Stimulated activated CD8-positive, alpha-beta memory T cell treated with anti-CD3 and anti-CD28 coated beads, Interleukin-15, amount 100 ng/mL, for 24 hours (primary cell): Measurements from ENCODE around the gene TRMT5.

Experiments used
- DNase-seq: peaks from one replicate; pipeline ENCODE4 v3.0.0-alpha.2; 2020; ENCODE audit warnings: low read depth

TRMT5 gene

DNA sequence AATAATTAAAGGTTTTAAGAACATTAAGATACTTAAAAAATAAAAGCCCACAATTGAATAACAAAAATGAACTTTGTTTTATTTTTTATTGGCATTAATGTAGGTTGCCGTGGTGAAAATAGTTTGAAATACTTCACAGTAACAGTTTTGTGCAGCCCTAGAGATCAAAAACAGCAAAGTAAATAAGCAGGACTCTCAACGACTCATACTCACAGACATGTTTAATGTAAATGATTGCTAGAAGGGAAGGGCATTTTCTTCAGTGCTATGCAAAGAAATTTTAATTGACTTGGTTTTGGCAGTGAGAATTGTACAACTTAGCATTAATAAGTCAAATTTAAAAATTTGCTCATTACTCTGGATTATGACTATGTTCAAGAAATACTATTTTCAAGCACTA lies 16.0 kb downstream of the TRMT5 start:
- no peak for DNase-seq

DNA sequence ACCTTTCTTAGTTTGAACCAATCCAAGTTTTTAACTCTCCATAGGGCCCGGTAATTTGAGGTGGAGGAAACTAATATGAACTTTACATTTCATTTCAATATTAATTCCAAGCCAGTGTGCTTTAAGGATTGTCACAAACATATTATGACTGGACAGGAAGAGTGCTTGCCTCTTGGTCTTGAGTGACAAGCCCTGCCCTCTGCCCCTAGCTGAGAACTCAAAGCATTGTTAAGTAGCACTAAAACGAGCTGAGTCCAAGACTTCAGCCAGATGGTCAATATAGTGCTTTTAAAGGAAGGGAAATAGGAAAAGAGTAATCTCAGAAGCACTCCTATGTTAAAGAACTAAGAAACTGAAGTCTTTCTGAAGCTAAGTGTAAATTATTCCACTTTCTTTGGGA lies 17.1 kb downstream of the TRMT5 start:
- DNase-seq, result no peak

DNA sequence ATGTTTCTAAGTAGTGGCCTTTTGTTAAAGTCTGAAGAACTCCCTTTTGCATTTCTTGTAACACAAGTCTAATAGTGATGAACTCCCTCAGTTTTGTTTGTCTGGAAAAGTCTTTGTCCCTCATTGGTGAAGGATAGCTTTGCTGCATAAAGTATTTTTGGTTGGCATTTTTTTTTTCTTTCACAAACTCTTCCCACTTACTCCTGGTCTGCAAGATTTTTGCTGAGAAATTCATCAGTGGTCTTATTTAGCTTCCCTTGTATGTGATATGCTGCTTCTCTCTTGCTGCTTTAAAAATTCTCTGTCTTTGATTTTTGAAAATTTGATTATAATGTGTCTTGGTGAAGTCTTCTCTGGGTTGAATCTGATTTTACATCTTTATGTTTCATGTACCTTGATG lies 22.7 kb downstream of the TRMT5 start:
- no peak for DNase-seq

DNA sequence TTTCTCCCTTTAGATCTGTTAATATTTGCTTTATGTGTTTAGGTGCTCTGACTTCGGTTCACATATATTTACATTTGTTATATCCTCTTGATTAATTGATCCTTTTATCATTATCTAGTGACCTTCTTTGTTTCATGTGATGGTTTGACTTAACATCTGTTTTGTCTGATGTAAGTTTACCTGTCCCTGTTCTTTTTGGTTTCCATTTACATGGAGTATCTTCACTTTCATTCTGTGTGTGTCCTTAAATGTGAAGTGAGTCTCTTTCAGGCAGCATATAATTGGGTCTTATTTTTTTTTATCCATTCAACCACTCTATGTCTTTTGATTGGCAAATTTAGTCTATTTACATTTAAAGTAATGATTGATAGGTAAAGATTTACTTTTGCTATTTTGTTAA lies 24.2 kb downstream of the TRMT5 start:
- no peak for DNase-seq

DNA sequence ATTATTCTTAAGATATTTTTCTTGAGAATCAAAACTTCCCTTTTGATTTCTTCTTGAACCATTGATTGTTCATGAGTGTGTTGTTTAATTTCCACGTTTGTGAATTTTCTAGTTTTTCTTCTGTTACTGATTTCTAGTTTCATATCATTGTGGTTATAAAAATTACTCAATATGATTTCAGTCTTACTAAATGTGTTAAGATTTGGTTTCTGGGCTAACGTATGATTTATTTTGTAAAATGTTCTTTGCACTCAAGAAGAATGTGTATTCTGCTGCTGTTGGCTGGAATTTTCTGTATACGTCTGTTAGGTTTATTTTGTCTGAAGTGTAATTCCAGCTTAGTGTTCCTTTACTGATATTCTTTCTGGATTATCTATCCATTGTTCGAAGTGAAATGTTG lies 24.7 kb downstream of the TRMT5 start:
- DNase-seq, result no peak

DNA sequence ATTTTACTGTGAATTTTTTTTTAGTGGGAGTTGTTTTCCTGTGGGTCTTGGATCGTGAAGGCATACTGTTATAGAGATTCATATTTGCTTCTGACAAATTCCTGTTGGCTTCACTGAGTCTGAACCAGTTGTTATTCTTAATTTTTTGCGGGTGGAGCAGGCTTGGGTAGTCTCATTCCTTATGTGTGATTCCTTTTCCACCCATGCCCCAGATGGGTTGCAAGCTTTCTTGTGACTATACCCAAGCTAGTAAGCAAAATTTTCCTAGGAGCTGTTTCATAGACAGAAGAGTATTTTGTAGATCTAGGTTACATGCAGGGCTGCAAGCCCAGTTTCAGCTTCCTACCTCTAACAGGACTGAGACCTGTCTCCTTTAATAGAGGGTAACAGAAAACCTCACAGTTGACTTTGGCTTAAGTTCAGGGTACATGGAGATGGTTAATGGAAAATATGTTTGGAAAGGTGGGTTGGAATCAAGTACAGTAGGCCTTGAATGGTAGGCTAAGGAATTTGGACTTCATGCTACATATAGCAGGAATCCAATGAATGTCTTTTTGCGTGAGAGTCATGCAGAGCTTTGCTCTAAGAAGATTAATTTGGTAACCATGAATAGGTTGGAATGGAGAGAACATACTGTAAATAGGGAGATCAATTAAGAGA lies 29.0 kb downstream of the TRMT5 start:
- DNase-seq, result no peak

DNA sequence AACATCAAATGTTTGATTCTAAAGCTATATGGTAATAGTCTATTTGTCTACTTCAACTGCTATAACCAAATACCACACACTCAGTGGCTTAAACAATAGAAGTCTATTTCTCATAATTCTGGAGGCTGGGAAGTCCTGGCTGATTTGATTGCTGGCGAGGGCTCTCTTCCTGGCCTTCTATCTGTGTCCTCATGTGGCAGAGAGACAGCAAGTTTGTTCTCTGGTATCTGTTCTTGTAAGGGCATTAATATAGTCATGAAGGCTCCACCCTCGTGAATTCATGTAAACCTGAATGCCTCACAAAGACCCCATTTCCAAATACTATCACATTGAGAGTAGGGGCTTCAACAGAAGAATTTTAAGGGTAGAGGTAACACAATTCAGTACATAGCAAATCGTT lies 34.1 kb downstream of the TRMT5 start:
- DNase-seq, result no peak

DNA sequence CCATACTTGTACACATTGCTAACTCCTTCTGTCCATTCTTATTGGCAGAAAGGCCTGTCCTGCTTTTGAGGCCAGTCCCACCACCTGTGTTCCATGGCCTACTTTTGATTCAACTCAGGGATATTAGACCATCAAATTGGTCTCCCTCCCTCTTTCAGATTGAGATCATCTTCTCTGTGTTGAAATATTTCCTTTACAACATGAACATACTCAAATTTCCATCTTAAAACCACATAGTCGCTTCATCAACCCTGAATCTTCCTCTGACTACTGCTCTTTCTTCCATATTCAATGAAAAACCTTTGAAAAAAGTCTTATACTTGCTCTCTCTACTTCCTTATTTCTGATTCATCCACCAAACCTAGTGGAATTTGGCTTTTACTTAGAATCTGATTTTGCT lies 34.9 kb downstream of the TRMT5 start:
- DNase-seq, result no peak

DNA sequence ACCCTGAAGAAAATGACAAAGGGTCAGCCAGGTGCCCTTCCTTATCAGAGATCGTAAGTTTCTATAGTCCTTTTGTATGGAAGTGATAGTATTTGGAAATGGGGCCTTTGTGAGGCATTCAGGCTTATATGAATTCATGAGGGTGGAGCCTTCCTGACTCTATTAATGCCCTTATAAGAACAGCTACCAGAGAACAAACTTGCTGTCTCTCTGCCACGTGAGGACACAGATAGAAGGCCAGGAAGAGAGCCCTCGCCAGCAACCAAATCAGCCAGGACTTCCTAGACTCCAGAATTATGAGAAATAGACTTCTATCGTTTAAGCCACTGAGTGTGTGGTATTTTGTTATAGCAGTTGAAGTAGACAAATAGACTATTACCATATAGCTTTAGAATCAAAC lies 36.7 kb downstream of the TRMT5 start:
- DNase-seq, result no peak

DNA sequence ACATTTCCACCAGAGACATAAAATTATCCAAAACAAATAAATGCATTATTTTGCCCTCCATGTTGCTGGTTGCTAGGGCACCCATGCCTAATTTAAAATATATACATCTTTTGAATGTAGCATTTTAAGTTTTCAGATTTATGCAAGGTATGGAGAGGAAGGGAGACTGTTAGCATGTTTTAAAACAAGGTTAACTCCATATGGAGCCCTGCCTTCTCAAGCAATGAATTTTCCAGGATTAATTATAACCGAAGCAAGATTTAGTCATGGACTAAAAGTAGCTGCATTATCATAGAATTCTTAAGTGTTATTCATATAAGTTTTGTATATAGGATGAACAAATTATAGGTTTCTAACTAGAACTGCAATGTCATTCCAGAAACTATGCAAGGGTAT lies 37.2 kb downstream of the TRMT5 start:
- no peak for DNase-seq

DNA sequence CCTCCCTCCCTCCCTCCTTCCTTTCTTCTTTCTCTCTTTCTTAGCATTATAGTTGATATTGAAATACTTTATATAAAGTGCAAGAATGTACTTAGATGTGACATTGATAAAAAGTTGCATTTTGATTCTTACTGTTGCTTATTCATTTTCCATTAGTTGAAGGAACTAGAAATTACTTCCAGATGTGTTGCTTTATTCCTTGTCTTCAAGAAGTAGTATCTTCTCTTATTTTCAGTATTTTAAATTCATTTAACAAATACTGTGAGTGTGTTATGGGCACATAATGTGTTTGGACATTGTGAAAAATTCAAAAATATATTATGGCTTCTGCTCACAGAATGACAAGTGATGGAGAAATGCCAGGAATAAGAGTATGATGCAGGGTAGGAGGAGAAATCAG lies 45.6 kb downstream of the TRMT5 start:
- no peak for DNase-seq

DNA sequence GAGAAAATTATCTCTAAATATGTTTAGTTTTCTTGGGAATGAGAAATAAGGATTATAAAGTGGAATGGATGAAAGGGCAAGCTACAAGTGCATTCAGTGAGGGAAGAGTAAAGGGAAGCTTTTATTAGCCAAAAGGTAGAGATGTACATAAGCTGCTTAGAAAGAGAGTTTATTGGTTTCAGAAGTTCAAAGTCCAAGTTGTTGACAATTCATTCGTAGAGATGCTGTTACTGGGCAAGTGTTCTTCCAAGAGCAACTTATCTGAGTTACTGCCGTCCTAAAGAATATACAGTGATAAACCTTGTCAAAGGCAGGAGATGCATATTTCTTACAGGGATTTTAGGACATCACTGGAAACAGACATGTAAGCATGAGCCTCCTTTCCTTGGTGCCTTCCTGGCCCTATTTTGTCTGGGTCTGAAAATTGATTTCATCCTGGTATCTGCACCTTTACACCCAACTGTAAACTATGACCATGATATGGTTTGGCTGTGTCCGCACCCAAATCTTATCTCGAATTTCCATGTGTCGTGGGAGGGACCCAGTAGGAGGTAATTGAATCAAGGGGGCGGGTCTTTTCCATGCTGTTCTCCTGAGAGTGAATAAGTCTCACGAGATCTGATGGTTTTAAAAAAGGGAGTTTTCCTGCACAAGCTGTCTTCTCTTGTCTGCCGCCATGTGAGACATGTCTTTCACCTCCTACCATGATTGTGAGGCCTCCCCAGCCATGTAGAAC lies 46.8 kb downstream of the TRMT5 start:
- no peak for DNase-seq

DNA sequence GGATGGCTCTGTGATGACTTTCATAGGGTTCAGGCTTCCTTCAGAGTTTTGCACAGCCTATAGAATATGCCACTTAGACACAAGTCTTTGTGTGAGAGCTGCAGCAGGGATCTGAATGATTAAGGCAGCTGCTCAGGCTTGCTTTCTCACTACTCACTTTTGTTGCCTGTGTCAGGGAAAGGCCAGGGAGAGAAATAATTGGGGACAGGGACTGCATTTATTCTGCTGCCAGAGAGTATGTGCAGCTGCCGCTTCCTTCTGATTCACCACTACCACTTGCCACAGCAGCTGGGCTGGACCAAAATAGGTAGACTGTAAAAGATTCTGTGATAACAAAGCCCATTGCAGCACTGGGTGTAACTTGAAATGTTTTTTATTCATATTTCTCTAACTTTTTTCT lies 49.7 kb downstream of the TRMT5 start:
- DNase-seq, result no peak

DNA sequence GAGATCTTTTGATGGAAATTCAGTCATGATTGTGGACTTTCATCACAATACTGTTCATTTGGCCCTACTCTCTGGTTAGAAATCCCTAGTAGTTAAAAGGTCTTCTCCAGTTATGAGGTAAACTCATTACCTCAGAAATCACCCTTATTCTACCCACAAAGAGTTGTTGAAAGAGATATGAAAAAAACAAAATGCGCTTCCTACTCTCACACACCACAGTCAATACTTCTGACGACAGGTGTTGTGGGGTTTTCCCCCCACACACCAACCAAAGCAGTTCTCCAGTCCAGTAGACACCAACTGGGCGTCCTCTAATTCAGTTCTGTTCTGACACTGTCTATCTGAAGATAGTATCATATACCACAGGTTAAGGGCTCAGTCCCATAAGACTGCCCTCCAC lies 54.9 kb downstream of the TRMT5 start:
- no peak for DNase-seq

DNA sequence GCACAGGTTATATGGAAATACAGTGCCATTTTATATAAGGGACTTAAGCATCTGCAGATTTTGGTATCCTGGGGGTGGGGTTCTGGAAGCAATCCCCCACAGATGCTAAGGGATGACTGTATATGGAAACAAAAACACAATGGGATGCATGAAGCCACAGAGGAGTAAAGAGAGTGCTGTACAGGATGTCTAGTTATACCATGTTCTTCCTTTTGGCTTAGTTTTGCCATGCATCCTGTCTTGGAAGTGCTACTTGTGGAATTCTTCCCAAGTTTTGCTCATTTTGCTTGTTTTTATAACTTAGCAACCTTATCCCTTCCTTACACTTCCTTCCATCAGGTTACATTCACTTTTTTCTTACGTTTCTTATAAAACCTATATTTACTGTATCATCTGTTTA lies 55.6 kb downstream of the TRMT5 start:
- no peak for DNase-seq

DNA sequence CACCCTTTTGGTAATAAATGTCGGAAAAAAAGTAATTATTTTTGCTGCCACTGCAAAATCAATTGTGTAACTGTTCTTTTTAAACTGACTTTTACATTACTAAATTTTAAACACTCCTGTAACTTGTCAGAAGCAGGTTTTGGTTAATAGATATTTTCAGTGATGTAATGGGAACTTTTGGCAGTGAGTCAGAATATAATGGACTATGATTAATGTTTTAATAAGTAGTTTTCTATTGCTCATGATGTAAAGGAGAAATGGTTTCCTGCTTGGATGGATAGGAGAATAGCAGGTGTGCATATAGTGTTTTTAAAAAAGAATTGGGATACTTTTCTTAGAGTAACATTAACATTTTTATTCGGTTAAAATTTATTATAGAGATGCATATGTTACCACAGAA lies 58.8 kb downstream of the TRMT5 start:
- no peak for DNase-seq
